PC-3 (cell line): ENCODE results near the gene MORC1. TPM values are rescaled to one million over a fixed set of nuclear protein-coding genes. Genes with fewer than 3 reads are reported as not detected.

ENCODE experiments used
- total RNA-seq: library from RNA; depleted of rRNA; stranded (reverse); fragments of >200 nt; gene quantifications from 2 replicates; pipeline ENCODE4 v1.2.3, GENCODE V29; 2014; rRNA removed

MORC1 gene
- total RNA-seq, 1 experiment from 2014 or later = not detected

Other genes starting within 250 kb of the MORC1 start
- not detected in 2 replicates for gene GUCA1C, start 164.3 kb downstream of the MORC1 start, total RNA-seq
- gene C3orf85, start 18.6 kb upstream of the MORC1 start, total RNA-seq = not detected in 2 replicates
- not detected in 2 replicates for gene DPPA2, start 198.4 kb upstream of the MORC1 start, total RNA-seq
- gene DPPA4, start 219.4 kb upstream of the MORC1 start, total RNA-seq = not detected in 2 replicates